H9 (cell line): ENCODE results near the gene USPL1. TPM values are rescaled to one million over a fixed set of nuclear protein-coding genes. Genes with fewer than 3 reads are reported as not detected.

Source experiments
- DNase-seq: peaks from one replicate; pipeline ENCODE4 v3.0.0-alpha.2; 2017
- H2AFZ ChIP-seq: one replicate; pipeline ENCODE4 v1.6.1; 2013; ENCODE audit warnings: mild to moderate bottlenecking, low read length, control low read depth, moderate library complexity
- H2AK5ac ChIP-seq: 2 replicates; pipeline ENCODE4 v1.6.1; 2013; ENCODE audit warnings: low read length, control low read depth, mixed read lengths; ENCODE audit not compliant: insufficient read length
- H2BK120ac ChIP-seq: one replicate; pipeline ENCODE4 v1.6.1; 2013; ENCODE audit warnings: low read depth, mild to moderate bottlenecking, low read length, control low read depth, inconsistent platforms; ENCODE audit not compliant: poor library complexity, severe bottlenecking
- H2BK12ac ChIP-seq: 2 replicates; pipeline ENCODE4 v1.6.1; 2013; ENCODE audit warnings: low read length, control low read depth, mixed read lengths, low read depth; ENCODE audit not compliant: insufficient read length
- H2BK15ac ChIP-seq: 2 replicates; pipeline ENCODE4 v1.6.1; 2013; ENCODE audit warnings: low read depth, low read length, control low read depth
- H2BK20ac ChIP-seq: one replicate; pipeline ENCODE4 v1.6.1; 2013; ENCODE audit warnings: low read depth, mild to moderate bottlenecking, low read length, control low read depth, inconsistent platforms; ENCODE audit not compliant: poor library complexity, severe bottlenecking
- H2BK5ac ChIP-seq: 2 replicates; pipeline ENCODE4 v1.6.1; 2013; ENCODE audit warnings: low read length, control low read depth, mixed read lengths; ENCODE audit not compliant: insufficient read length
- H3K14ac ChIP-seq: 2 replicates; pipeline ENCODE4 v1.6.1; 2013; ENCODE audit warnings: low read length, control low read depth; ENCODE audit not compliant: insufficient read depth
- H3K18ac ChIP-seq: 2 replicates; pipeline ENCODE4 v1.6.1; 2013; ENCODE audit warnings: low read depth, mild to moderate bottlenecking, mixed read lengths, low read length, control low read depth; ENCODE audit not compliant: insufficient read length
- H3K23ac ChIP-seq: 2 replicates; pipeline ENCODE4 v1.6.1; 2013; ENCODE audit warnings: low read length, control low read depth, mixed read lengths, low read depth; ENCODE audit not compliant: insufficient read length
- H3K23me2 ChIP-seq: 2 replicates; pipeline ENCODE4 v1.6.1; 2013; ENCODE audit warnings: low read depth, mild to moderate bottlenecking, mixed read lengths, low read length, control low read depth; ENCODE audit not compliant: insufficient read length, poor library complexity, severe bottlenecking
- H3K27ac ChIP-seq: 2 replicates; pipeline ENCODE4 v1.5.1; 2013; ENCODE audit warnings: low read length, control low read depth, mixed read lengths, low read depth; ENCODE audit not compliant: insufficient read length
- H3K27me3 ChIP-seq: 2 replicates; pipeline ENCODE4 v1.6.1; 2013; ENCODE audit warnings: low read length, control low read depth, inconsistent platforms; ENCODE audit not compliant: insufficient read depth
- H3K4ac ChIP-seq: 2 replicates; pipeline ENCODE4 v1.6.1; 2013; ENCODE audit warnings: low read depth, mild to moderate bottlenecking, control low read depth, inconsistent platforms, low read length, moderate library complexity
- H3K4me1 ChIP-seq: 2 replicates; pipeline ENCODE4 v1.6.1; 2013; ENCODE audit warnings: low read length, control low read depth, inconsistent platforms; ENCODE audit not compliant: insufficient read depth
- H3K4me2 ChIP-seq: 2 replicates; pipeline ENCODE4 v1.6.1; 2013; ENCODE audit warnings: low read length, control low read depth, mixed read lengths; ENCODE audit not compliant: insufficient read length, insufficient read depth
- H3K56ac ChIP-seq: 2 replicates; pipeline ENCODE4 v1.6.1; 2013; ENCODE audit warnings: low read depth, mild to moderate bottlenecking, mixed read lengths, low read length, control low read depth; ENCODE audit not compliant: insufficient read length
- H3K79me1 ChIP-seq: 2 replicates; pipeline ENCODE4 v1.6.1; 2013; ENCODE audit warnings: low read depth, mild to moderate bottlenecking, moderate library complexity, low read length, control low read depth, inconsistent platforms; ENCODE audit not compliant: insufficient read depth, poor library complexity, severe bottlenecking
- H3K79me2 ChIP-seq: 2 replicates; pipeline ENCODE4 v1.6.1; 2013; ENCODE audit warnings: low read length, control low read depth, inconsistent platforms; ENCODE audit not compliant: insufficient read depth
- H3K9ac ChIP-seq: 2 replicates; pipeline ENCODE4 v1.6.1; 2013; ENCODE audit warnings: low read length, control low read depth, mixed read lengths; ENCODE audit not compliant: insufficient read length; ENCODE audit errors: extremely low read depth
- H3K9me3 ChIP-seq: one replicate; pipeline ENCODE4 v1.6.1; 2013; ENCODE audit warnings: low read depth, low read length, inconsistent platforms; ENCODE audit not compliant: control insufficient read depth
- H3T11ph ChIP-seq: one replicate; pipeline ENCODE4 v1.6.1; 2013; ENCODE audit warnings: mild to moderate bottlenecking, low read length, control low read depth, inconsistent platforms
- H4K20me1 ChIP-seq: one replicate; pipeline ENCODE4 v1.6.1; 2013; ENCODE audit not compliant: control insufficient read depth, insufficient read length, insufficient read depth
- H4K5ac ChIP-seq: 2 replicates; pipeline ENCODE4 v1.6.1; 2013; ENCODE audit warnings: low read depth, mild to moderate bottlenecking, mixed read lengths, low read length, control low read depth; ENCODE audit not compliant: insufficient read length
- H4K8ac ChIP-seq: replicated peaks from 2 replicates; pipeline ENCODE4 v1.6.1; 2013; ENCODE audit warnings: low read length, control low read depth, mixed read lengths, low read depth; ENCODE audit not compliant: insufficient read length
- H4K91ac ChIP-seq: 2 replicates; pipeline ENCODE4 v1.6.1; 2013; ENCODE audit warnings: low read depth, mild to moderate bottlenecking, moderate library complexity, mixed read lengths, low read length, control low read depth; ENCODE audit not compliant: insufficient read length
- H3K27ac Mint-ChIP-seq, 3 experiments: 2 replicates in 2 of 3; 3 replicates in 1 of 3; pipeline ENCODE4 v1.8.0; 2020 to 2021; ENCODE audit warnings: mixed read lengths in 3 of 3, mild to moderate bottlenecking in 1 of 3, moderate library complexity in 1 of 3
- H3K27me3 Mint-ChIP-seq: 2 replicates; pipeline ENCODE4 v1.8.0; 2021; ENCODE audit warnings: low read depth, mild to moderate bottlenecking, moderate library complexity, mixed read lengths
- H3K36me3 Mint-ChIP-seq, 3 experiments: 2 replicates in 2 of 3; 3 replicates in 1 of 3; pipeline ENCODE4 v1.8.0; 2020 to 2021; ENCODE audit warnings: low read depth in 3 of 3, mixed read lengths in 3 of 3; ENCODE audit not compliant: insufficient read depth in 1 of 3
- H3K4me1 Mint-ChIP-seq, 2 experiments: 2 replicates each; pipeline ENCODE4 v1.8.0; 2020; ENCODE audit warnings: mixed read lengths in 2 of 2
- H3K4me3 Mint-ChIP-seq, 2 experiments: 2 replicates in 1 of 2; 3 replicates in 1 of 2; pipeline ENCODE4 v1.8.0; 2020 to 2021; ENCODE audit warnings: mild to moderate bottlenecking in 2 of 2, mixed read lengths in 2 of 2, moderate library complexity in 1 of 2
- H3K9me3 Mint-ChIP-seq, 2 experiments: 2 replicates in 1 of 2; 3 replicates in 1 of 2; pipeline ENCODE4 v1.8.0; 2020; ENCODE audit warnings: mild to moderate bottlenecking in 2 of 2, mixed read lengths in 2 of 2, moderate library complexity in 1 of 2
- CTCF ChIP-seq: fragments of 200-600 bp; sonication (generic); conservative IDR thresholded peaks from 3 replicates; pipeline ENCODE4 v1.8.0; 2021; ENCODE audit warnings: antibody characterized with exemption, mild to moderate bottlenecking
- WGBS: extraction: QIAGEN DNeasy Blood & Tissue Kit; methylation state at CpG from one replicate; pipeline ENCODE4 v1.1.7; 2013; ENCODE audit warnings: missing lambda C conversion rate, low lambda C conversion rate, mixed read lengths; ENCODE audit not compliant: insufficient read length; ENCODE audit errors: extremely low coverage; 5-methylcytosine and 5-hydroxymethylcytosine counted together
- total RNA-seq: library from RNA; stranded (reverse); gene quantifications from 2 replicates; pipeline ENCODE4 v1.2.1, GENCODE V29; 2021

Gene USPL1
- total RNA-seq, 1 experiment from 2014 or later: 17.6 TPM

GRCh38 chr13:30633861-30634260 is 16.1 kb downstream of the USPL1 start:
- no peak overlapping the region for H3K27ac Mint-ChIP-seq
- Histone ChIP-seq H3K4ac (no peak overlapping the region), H4K20me1 (no peaks in the 10 kb centered on the region), H3T11ph (no peak overlapping the region), H2BK20ac (no peak overlapping the region), H3K9me3 (no peaks in the 10 kb centered on the region), H3K14ac (no peak overlapping the region), H3K27me3 (no peaks in the 10 kb centered on the region), H2BK12ac (no peak overlapping the region), H3K79me2 (peaks cover 2% of the 10 kb centered on the region; the same call in 1 of the 2 replicates), H3K4me1 (no peaks in the 10 kb centered on the region), H3K9ac (no peak overlapping the region), H2AK5ac (no peak overlapping the region), H2BK120ac (no peak overlapping the region), H4K5ac (no peak overlapping the region), H3K18ac (no peak overlapping the region), H3K4me2 (no peak overlapping the region), H4K8ac (no peak overlapping the region), H2BK15ac (no peak overlapping the region), H4K91ac (no peak overlapping the region), H3K23me2 (no peaks in the 10 kb centered on the region), H2BK5ac (no peak overlapping the region), H3K79me1 (peaks cover 3% of the 10 kb centered on the region), H2AFZ (no peak overlapping the region), H3K56ac (no peak overlapping the region), H3K27ac (no peak overlapping the region), H3K23ac (no peak overlapping the region)
- DNase-seq: no peak
- H3K4me1 Mint-ChIP-seq: no peaks in the 10 kb centered on the region
- H3K4me3 Mint-ChIP-seq: no peak overlapping the region
- no CpG with 5 or more reads among the region's 4 CpGs for WGBS
- no peak for TF ChIP-seq CTCF
- no peaks in the 10 kb centered on the region; a peak in 1 of 5 replicates for H3K9me3 Mint-ChIP-seq
- H3K27me3 Mint-ChIP-seq: no peaks in the 10 kb centered on the region
- peaks cover 30 to 59% (median 55%) of the 10 kb centered on the region in 3 experiments for H3K36me3 Mint-ChIP-seq
